GM19395 (cell line): ENCODE results near the gene POPDC2.
A peak's percentile ranks its signal among the peaks of the same experiment; 100 is the strongest.
"Not testable (repeated sequence)": the region's sequence is repeated elsewhere in the genome, so short reads cannot be mapped to it uniquely, and the experiment has no call there.

Experiments
- ATAC-seq: cut with Tn5 transposase; IDR thresholded peaks from one replicate; pipeline ENCODE4 v1.9.1; 2021; ENCODE audit warnings: mild to moderate bottlenecking, moderate library complexity; ENCODE audit not compliant: unreplicated experiment

POPDC2 gene

DNA sequence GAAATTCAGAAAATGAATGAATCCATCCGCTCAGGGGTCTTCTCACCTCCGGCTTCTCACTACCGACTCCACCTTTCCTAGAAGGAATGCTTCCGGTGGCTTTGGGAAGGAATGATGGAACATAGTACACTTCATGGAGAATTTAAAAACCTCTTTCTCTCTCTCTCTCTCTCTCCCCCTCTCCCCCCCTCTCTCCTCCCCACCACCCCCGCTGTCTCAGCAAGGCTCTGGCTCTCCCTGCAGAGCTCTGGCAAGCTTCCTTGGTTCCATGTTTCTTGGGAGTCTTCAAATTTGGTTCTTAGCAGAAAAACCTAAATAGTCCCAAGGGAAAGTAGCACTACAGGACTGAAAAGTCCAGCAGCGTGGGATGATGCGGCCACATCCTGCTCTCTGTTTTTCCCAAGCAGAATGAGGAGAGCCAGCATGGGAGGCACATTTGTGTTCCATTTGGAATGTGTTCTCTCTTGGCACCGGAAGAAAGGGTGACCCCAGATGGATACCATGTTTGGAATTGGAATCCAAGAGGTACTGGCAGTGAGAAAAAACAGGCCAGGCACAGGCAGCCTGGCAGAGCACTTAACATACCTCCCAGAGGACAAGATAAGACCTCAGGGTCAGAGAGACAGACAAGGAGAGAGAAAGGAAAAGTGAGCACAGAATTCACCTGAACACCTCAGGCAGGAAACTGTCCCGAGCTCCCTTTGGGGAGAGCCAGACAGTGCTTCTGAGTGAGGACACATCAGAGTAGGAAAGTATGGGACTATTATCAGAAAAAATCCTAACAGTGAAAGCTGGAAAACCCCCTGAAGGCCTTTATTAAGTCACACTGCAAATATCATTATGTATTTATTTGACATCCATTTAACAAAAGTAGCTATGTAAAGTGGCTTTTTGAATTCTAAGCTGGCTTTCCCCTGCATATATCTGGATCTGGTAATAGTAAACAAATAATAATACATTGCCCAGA lies at the start of gene POPDC2:
Gene POPDC2 (minus strand): TSS at position 116 of the 967 bp plus-strand sequence. CDS start 166 bp downstream, outside the sequence.
- no peak for ATAC-seq

DNA sequence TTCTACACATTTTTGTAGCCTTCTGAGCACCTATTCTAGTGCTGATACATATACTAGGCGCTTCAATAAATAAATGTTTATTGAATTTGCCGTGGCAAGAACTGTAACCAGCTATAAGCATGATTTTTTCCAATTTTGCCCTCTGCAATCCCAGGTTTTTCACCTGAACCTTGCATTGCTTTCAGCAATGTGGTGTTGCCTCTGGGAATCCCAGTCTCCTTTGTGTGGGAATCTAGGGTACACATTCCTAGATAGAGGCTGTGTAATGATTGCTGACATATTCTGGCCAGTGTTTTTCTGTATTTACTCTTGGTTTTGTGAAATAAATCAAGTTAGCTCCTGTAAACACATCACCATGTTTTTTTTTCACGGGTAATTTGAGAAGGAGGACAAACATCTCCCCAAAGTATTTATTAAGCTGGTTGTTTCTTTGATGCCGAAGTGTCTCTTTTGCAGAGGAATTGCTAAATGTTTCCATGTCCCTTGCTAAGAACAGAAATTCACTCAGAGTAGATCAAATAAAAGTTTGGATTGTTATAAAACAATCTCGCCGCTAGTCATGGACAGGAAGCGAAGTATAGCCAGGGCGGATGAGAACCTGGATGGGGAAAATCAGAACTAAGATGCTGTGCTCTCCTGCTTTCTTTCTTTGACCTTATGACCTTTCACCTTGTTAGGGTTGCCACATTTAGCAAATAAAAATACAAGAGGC lies 43.6 kb upstream of the POPDC2 start:
- ATAC-seq = no peak

DNA sequence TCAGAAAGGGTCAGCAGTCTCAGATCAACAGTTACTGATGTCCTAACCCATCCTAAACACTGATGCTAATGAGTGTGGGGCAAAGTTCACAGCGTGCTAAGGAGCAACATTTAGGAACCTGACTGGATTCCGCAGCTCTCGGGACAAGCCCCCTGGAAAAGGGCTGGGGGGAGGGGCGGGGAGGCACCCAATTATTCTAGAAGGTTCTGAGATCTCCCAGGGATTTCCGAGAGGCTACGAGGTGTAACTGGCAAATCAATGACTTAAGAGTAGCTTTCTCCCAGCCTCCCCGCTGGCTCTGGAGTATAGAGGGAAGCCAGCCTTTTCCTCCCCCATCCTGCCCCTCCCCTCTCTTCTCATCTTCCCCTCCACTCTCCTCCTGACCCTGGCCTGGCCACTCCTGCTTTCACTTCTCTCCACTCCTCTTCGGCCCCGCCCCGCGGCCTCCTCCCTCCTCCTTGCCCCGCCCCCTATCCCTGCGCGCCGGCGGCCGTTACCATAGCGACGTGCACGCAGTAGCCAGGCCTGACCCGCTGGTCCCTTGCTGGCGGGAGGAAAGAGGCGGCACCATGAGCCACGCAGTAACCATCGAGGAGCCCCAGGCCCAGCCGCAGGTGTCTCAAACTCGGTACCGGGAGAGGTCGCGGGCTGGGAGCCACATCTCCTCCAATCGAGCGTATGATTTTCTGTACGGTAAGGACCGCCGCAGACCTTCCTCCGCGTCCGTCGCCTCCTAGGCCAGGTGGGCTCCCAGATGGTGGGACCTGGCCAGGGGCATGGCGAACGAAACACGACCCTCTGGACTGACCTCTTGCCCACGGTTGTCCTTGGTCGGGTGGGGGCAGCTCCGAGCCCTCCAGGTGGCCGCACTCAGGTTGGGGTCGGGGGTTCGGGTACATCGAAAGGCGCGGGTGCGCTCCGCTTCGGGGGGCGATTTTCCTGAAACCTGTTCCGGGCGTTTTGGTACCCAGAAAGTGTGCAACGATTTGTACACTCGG lies 42.4 kb upstream of the POPDC2 start, which contains the start of gene CFAP91:
Gene CFAP91 (plus strand): TSS at position 493 of the 998 bp plus-strand sequence. CDS start 77 bp downstream, at position 570.
- peak; percentile 84 for ATAC-seq

GRCh38 chr3:119700920-119701734 lies 40.7 kb upstream of the POPDC2 start:
- ATAC-seq = peak; percentile 26

DNA sequence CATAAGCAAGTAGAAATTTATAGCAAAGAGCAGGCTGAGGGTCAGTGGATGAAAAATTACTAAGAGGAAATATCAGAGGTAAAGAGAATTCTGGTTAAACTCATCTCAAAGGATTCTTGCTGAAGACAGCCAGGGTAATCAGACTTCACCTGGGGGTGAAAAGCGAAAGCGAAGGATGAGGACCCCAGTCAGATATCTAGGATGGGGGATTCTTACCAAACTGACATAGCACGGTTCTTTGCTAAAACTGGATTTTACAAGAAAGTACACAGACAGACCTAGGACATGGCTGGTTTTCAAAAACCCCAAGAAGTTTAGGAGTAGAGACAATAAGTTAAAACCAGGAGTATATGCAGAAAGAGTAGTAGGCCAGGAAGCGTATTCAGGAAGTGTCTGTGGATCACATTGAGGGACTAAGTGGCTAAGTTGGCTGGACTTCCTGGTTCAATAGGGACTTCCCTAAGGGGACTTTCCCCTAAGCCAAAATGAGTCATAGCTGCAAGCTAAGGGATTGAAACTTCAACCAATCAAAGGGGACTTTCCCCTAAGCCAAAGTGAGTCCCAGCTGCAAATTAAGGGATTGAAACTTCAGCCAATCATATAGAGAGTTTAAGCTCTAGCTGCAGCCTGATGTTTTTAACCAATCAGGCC lies 40.0 kb upstream of the POPDC2 start:
- ATAC-seq = peak; percentile 48

DNA sequence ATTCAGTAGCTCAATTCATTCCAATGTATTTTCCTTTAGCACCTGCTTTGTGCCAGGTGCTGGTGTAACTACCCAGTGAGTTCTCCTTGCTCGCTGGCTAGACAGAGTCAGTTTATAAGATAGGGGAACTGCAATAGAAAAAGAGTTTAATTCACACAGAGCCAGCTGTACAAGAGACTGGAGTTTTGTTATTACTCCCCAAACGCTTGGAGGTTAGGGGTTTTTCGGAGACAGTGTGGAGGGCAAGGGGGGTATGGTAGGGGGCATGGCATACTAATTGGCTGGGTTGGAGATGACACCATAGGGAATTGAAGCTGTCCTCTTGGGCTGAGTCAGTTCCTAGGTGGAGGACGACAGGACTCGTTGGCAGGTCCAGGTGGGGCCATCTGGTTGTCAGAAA lies 37.0 kb upstream of the POPDC2 start:
- ATAC-seq = peak; percentile 55

DNA sequence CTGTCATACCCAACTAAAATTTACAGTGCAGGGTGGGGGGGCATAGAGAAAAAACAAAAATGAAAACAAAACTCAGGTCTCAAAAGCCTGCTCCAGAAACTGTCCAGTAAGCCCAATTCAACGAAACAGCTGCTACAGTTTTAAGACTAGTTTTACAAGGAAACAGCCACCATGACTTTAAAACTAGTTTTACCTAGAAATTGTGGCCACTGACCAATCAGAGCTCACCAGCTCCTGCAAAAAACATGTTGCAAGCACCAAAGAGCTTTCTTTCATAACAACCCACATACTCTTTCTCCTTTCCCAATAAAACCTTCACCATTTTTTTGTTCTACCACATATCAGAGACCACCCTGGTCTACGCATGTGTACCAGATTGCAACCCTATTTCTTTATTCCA lies 35.1 kb upstream of the POPDC2 start:
- ATAC-seq = no peak

DNA sequence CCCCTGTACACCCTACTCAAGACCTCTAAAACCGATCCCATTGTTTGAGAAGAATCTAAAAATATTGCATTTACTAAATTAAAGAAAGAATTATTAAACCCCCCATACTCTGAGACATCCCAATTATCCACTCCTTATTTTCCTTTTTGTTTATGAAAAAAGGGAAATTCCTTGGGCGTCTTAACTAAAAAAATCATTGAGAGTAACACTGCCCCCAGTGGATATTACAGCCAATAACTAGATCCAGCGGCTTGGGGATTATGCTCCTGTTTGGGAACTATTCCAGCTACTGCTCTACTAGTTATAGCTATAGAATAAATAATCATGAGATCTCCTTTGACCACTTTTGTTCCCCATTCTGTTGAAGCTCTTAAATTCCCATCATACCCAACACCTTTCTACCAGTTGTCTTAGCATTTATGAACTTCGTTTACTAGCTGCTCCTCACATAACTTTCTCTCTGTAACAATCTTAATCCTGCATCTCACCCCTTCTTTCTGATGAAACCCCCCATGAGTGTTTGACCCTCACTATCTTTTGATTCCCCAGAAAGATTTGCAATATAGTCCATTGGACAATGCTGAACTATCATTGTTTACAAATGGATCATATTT lies 29.8 kb upstream of the POPDC2 start:
- ATAC-seq = no peak

- ATAC-seq = no peak
These were observed 23.0 kb upstream of the POPDC2 start for GRCh38 chr3:119683421-119683820.

GRCh38 chr3:119681279-119681678 lies 20.9 kb upstream of the POPDC2 start:
- peak; percentile 28 for ATAC-seq

DNA sequence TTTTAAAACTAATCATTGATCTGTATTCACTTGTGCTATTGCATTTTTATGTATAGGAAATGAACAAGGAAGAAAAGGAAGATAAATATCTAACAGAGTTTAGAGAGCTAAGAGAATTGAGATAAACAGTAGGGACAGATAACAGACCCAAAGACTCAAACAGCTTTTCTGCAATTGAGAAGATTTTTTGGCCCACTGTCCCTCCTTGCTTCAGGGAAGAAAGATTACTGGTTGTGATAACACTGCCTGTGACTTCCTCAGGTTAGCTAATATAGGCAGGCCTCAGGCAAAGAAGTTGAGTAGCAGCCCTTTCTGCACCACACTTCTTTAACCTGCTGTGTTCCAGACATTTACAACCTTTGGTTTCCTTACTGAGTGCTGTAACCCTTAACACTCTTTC lies 19.5 kb upstream of the POPDC2 start:
- no peak for ATAC-seq

DNA sequence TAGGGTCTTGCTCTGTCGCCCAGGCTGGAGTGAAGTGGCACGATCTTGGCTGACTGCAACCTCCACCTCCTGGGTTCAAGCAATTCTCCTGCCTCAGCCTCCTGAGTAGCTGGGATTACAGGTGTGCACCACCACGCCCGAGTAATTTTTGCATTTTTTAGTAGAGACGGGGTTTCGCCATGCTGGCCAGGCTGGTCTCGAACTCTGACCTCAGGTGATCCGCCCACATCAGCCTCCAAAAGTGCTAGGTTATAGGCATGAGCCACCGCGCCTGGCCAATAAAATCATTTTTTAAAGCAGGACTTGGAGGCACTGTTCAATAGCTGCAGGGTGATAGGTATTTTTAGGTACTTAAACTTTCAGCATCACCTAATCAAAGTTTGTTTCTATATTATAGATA lies 17.8 kb upstream of the POPDC2 start:
- ATAC-seq = not testable (repeated sequence)

- peak; percentile 1 for ATAC-seq
These were observed 17.2 kb upstream of the POPDC2 start for GRCh38 chr3:119677641-119677934.

DNA sequence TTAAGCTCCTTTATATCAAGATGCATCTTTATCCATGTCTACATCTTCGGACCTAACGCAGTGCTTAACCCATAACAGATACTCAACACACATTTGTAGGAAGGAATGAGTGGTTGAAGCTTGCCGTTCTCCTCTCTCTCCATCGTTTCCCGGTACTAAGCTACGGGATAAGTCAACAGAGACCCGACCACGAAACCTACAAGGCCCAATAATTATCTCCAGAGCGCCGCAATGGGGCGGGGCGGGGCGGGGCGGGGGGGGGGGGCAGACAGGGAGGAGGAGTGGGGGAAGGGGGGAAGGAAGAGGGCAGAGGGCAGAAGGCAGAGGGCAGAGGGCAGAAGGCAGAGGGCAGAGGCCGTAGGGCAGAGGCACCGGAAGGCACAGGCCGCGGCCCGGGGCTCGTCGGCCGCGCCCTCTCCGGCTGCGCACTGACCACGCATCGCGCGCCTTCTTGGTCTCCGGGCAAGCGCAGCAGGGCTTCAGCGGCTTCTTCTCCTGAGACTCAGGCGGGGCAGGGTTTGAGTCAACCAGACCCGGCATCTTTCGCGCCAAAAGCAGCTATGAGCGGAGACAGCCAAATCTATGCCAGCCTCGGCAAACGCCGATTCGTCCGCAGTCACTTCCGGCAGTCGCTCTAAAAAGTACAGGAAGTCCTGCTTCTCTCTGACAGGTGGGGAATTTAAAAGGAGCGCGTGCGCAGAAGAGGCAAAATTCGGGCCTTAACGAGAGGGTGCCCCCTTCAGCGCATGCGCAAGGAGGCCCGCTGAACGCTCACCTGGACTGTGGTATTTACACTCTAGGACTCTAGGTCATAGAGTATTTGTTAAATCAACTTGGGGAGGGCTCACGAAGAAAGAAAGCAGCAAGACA lies 16.6 kb upstream of the POPDC2 start, which contains the start of gene COX17:
Gene COX17 (minus strand): TSS at position 636 of the 870 bp plus-strand sequence. CDS start 96 bp downstream, at position 540.
- ATAC-seq = peak; percentile 92

DNA sequence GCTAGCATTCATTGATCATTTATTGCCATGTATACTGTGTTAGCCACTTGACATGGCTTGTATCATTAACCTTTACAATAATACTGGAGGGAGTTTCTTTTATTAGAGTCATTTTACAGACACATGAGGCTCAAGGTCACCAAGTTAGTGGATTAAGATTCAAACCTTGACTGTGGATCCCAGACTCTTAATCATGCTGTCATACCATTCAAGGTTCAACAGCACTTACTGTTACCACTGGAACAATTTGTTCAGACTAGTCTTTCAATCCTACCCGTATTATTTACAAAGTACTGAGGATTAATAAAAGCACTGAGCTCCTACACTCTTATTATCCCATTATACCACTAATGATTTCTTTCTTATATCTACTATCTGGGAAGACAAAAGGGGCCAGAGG lies 15.6 kb upstream of the POPDC2 start:
- no peak for ATAC-seq

DNA sequence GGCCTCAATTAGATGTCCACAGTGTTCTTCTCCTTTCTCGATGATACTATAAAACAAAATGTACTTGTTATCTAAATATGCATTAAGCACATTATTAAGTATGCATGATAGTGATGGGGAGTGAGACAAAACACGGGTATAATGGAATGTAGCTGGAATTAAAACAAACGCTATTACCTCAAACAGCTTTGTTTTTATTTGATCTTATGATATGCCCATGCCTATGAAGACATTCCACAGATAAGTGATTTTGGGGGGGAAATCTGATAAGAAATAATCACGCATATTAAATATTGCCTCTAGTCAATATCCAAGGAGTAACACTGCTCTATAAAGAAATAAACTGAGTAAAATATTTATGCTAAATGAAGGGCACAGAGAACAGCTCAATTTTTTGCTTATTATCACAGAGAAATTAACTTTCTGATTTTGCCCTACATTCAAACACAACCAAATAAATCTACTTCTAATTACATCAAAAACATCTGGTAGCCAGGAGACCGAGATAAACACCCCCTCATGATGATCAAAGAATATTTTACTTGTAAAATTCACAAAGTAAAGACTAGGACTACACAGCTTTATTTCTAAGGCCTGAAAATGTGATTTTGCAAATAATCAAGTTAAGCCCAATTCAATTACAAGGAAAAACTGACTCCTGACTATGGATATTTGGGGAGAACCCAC lies 14.9 kb upstream of the POPDC2 start:
- ATAC-seq = no peak

- no peak for ATAC-seq
These were observed 13.5 kb upstream of the POPDC2 start for GRCh38 chr3:119673875-119674274.
